NB4 (cell line): ENCODE data around the gene SLC22A2.

ENCODE experiments used
- CTCF ChIP-seq: IDR thresholded peaks from one replicate; pipeline ENCODE4 v1.5.1; 2012; ENCODE audit warnings: low read depth, low read length
- MAX ChIP-seq: IDR thresholded peaks from 2 replicates; pipeline ENCODE4 v1.6.1; 2011; ENCODE audit warnings: low read depth, low read length
- MYC ChIP-seq: IDR thresholded peaks from 2 replicates; pipeline ENCODE4 v1.6.1; 2011; ENCODE audit warnings: low read depth, low read length
- POLR2A ChIP-seq: IDR thresholded peaks from 2 replicates; pipeline ENCODE4 v1.6.1; 2011; ENCODE audit warnings: mild to moderate bottlenecking; ENCODE audit not compliant: insufficient read length; ENCODE audit errors: extremely low read depth

GRCh38 chr6:160227769-160228161 lies 30.9 kb downstream of the SLC22A2 start:
- TF ChIP-seq CTCF, result no peak
- no peak for TF ChIP-seq POLR2A
- no peak for TF ChIP-seq MYC
- TF ChIP-seq MAX, result no peak
